Testis (tissue), 3 donors: ENCODE measurements around the gene AUH. TPM values are rescaled to one million over a fixed set of nuclear protein-coding genes. Genes with fewer than 3 reads are reported as not detected.

Source experiments
- DNase-seq: peaks from one replicate; pipeline ENCODE4 v3.0.0-alpha.2; 2019
- H3K27ac ChIP-seq, 2 donors: fragments of 200-600 bp; sonication (generic); one replicate each; pipeline ENCODE4 v1.5.1; 2019
- H3K27me3 ChIP-seq: fragments of 200-600 bp; sonication (generic); one replicate; pipeline ENCODE4 v1.5.1; 2019
- H3K36me3 ChIP-seq: fragments of 200-600 bp; sonication (generic); one replicate; pipeline ENCODE4 v1.5.1; 2017; ENCODE audit warnings: low read depth; ENCODE audit errors: missing control alignments
- H3K4me1 ChIP-seq: fragments of 200-600 bp; sonication (generic); one replicate; pipeline ENCODE4 v1.5.1; 2019
- H3K4me3 ChIP-seq, 2 donors: fragments of 200-600 bp; sonication (generic); one replicate each; pipeline ENCODE4 v1.5.1; 2017 to 2019
- H3K9me3 ChIP-seq: fragments of 200-600 bp; sonication (generic); one replicate; pipeline ENCODE4 v1.5.1; 2017
- CTCF ChIP-seq, 3 experiments: fragments of 450-650 bp in 2 of 3; fragments of 200-600 bp in 1 of 3; sonication (generic) in 1 of 3; IDR thresholded peaks; one replicate each; pipeline ENCODE4 v1.5.1; 2016 to 2019; ENCODE audit warnings: antibody characterized with exemption in 3 of 3, mild to moderate bottlenecking in 2 of 3, moderate library complexity in 1 of 3
- POLR2A ChIP-seq: fragments of 450-650 bp; IDR thresholded peaks from one replicate; pipeline ENCODE4 v1.6.1; 2017; ENCODE audit warnings: antibody characterized with exemption, mild to moderate bottlenecking, moderate library complexity
- WGBS, 2 donors: methylation state at CpG; one replicate each; pipeline ENCODE4 v1.1.5; 2018; 5-methylcytosine and 5-hydroxymethylcytosine counted together
- intact Hi-C: fragments of 100-400 bp; cut with DNase I; formaldehyde crosslinking; loops from one replicate; pipeline ENCODE4 v1.15.1; 2023; ENCODE audit warnings: low total_unique reads
- polyA plus RNA-seq: library from polyadenylated mRNA; stranded (reverse); fragments of 350-450 nt; fragmentation: Illumina TruSeq; extraction: RNeasy Lipid Tissue Mini Kit (QIAGEN cat#74804); gene quantifications from one replicate; pipeline ENCODE4 v1.2.3, GENCODE V29; 2014; ENCODE audit warnings: low read depth, low replicate concordance; ENCODE audit not compliant: insufficient read depth
- total RNA-seq, 2 donors: library from RNA; depleted of rRNA; stranded (reverse); fragments of >200 nt; gene quantifications; one replicate each; pipeline ENCODE4 v1.2.3, GENCODE V29; 2016

AUH gene
- total and polyA plus RNA-seq, 3 donors from 2014 or later: 9.1 to 33.9 (median 31.7) TPM

- H3K36me3 ChIP-seq: no peaks in the 10 kb centered on the region
- no peaks in the 10 kb centered on the region for H3K4me1 ChIP-seq
- H3K27me3 ChIP-seq: no peaks in the 10 kb centered on the region
- no peak overlapping the region for H3K4me3 ChIP-seq
- WGBS, 2 donors: 82 to 87% methylated on average over 7 of the region's 7 CpGs
- H3K9me3 ChIP-seq: no peaks in the 10 kb centered on the region
- no peak overlapping the region for H3K27ac ChIP-seq
- no peak for TF ChIP-seq POLR2A
- no peak for TF ChIP-seq CTCF (IDR thresholded peaks at IDR 0.05)
- intact Hi-C loops: no loop called here
- DNase-seq: no peak
These were observed 34.1 kb upstream of the AUH start for GRCh38 chr9:91395553-91396471.

GRCh38 chr9:91395106-91395552 lies 33.4 kb upstream of the AUH start:
- intact Hi-C loops: no loop called here
- DNase-seq: no peak
- no peaks in the 10 kb centered on the region for H3K27me3 ChIP-seq
- no peak overlapping the region for H3K4me3 ChIP-seq
- no peak overlapping the region for H3K27ac ChIP-seq
- no peaks in the 10 kb centered on the region for H3K36me3 ChIP-seq
- TF ChIP-seq POLR2A (no peak), CTCF (IDR thresholded peaks at IDR 0.05) (no peak)
- 86 to 90% methylated on average over 4 of the region's 4 CpGs for WGBS, 2 donors
- H3K4me1 ChIP-seq: no peaks in the 10 kb centered on the region
- no peaks in the 10 kb centered on the region for H3K9me3 ChIP-seq

DNA sequence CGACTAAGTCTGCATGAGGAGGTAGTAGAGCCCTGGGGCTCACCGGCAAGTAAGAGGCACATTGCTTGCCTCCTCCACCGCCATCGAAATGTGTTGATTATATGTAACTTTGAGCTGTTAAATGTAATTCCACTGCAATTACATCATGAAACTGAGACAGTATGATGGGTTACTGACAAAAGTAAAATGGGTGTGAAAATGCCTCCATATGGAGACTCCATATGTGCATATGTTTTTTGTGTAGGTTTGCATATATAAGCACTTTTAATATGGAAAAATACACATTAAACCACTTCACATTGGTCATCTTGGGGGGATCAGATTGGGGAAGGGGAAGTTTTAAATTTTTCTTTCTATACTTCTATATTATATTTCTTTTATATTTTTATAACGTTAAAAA lies 32.1 kb upstream of the AUH start:
- intact Hi-C loops: no loop called here
- 95 to 97% methylated on average over 5 of the region's 5 CpGs for WGBS, 2 donors
- TF ChIP-seq CTCF (IDR thresholded peaks at IDR 0.05) (no peak), POLR2A (no peak)
- H3K4me1 ChIP-seq: no peaks in the 10 kb centered on the region
- no peaks in the 10 kb centered on the region for H3K27me3 ChIP-seq
- H3K4me3 ChIP-seq: no peak overlapping the region
- no peaks in the 10 kb centered on the region for H3K36me3 ChIP-seq
- no peak for DNase-seq
- no peaks in the 10 kb centered on the region for H3K9me3 ChIP-seq
- no peak overlapping the region for H3K27ac ChIP-seq

DNA sequence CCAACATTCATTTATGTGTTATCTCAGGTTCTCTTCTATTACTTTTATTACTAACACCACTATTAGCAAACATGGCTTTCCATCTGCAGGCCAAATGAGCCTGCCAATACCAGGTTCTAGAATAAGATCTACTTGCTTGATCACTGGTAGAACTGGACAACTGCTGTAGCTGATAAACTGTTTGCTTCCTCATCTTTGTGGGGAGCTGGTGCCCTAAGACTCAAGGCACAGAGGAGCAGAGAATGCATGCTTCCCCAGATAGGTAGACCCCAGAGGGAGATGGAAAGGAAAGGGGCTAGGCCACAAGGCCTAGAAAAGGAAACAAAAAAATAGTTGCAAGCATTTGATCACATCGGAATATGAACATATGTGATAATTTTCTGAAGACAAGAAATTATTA lies 30.7 kb upstream of the AUH start:
- WGBS, 2 donors: 85 to 90% methylated on average over 1 of the region's 1 CpG

More for the DNA sequence above, 30.7 kb upstream of the AUH start:
- no peaks in the 10 kb centered on the region for H3K27me3 ChIP-seq
- no peak for TF ChIP-seq POLR2A
- no peak for TF ChIP-seq CTCF (IDR thresholded peaks at IDR 0.05)
- intact Hi-C loops: no loop called here
- H3K4me1 ChIP-seq: no peaks in the 10 kb centered on the region
- no peak overlapping the region for H3K4me3 ChIP-seq
- no peak overlapping the region for H3K27ac ChIP-seq
- no peaks in the 10 kb centered on the region for H3K9me3 ChIP-seq
- no peak for DNase-seq
- H3K36me3 ChIP-seq: no peaks in the 10 kb centered on the region
